Parathyroid adenoma (tissue), 2 donors: Measurements from ENCODE around the gene IL17B.

Source experiments
- H2AFZ ChIP-seq: fragments of 300-600 bp; sonication (generic); one replicate; pipeline ENCODE4 v1.7.0; 2017; ENCODE audit warnings: antibody characterized with exemption, mild to moderate bottlenecking
- H3K27ac ChIP-seq: fragments of 300-600 bp; sonication (generic); one replicate; pipeline ENCODE4 v1.7.0; 2017
- H3K27me3 ChIP-seq: fragments of 300-600 bp; sonication (generic); one replicate; pipeline ENCODE4 v1.7.0; 2017; ENCODE audit warnings: low read length; ENCODE audit not compliant: control insufficient read depth, insufficient read depth
- H3K36me3 ChIP-seq: fragments of 300-600 bp; sonication (generic); one replicate; pipeline ENCODE4 v1.7.0; 2017; ENCODE audit warnings: low read length; ENCODE audit not compliant: control insufficient read depth, insufficient read depth
- H3K4me1 ChIP-seq: fragments of 300-600 bp; sonication (generic); one replicate; pipeline ENCODE4 v1.7.0; 2017; ENCODE audit warnings: control low read depth
- H3K4me2 ChIP-seq: fragments of 300-600 bp; sonication (generic); one replicate; pipeline ENCODE4 v1.7.0; 2017; ENCODE audit warnings: low read length
- H3K4me3 ChIP-seq: fragments of 300-600 bp; sonication (generic); one replicate; pipeline ENCODE4 v1.7.0; 2017; ENCODE audit warnings: low read depth, low read length
- H3K79me2 ChIP-seq: fragments of 300-600 bp; sonication (generic); one replicate; pipeline ENCODE4 v1.7.0; 2017; ENCODE audit warnings: control low read depth
- H3K9ac ChIP-seq: fragments of 300-600 bp; sonication (generic); one replicate; pipeline ENCODE4 v1.7.0; 2017; ENCODE audit warnings: mild to moderate bottlenecking
- H3K9me3 ChIP-seq: fragments of 300-600 bp; sonication (generic); one replicate; pipeline ENCODE4 v1.7.0; 2017; ENCODE audit warnings: low read length; ENCODE audit not compliant: control insufficient read depth
- TF ChIP-seq, protein P1 (sequence below): fragments of 300-600 bp; sonication (generic); IDR thresholded peaks from one replicate; pipeline ENCODE4 v1.7.0; 2017; ENCODE audit warnings: antibody characterized with exemption, mild to moderate bottlenecking
- donor health status: primary hyperparathyroidism.

IL17B gene

DNA sequence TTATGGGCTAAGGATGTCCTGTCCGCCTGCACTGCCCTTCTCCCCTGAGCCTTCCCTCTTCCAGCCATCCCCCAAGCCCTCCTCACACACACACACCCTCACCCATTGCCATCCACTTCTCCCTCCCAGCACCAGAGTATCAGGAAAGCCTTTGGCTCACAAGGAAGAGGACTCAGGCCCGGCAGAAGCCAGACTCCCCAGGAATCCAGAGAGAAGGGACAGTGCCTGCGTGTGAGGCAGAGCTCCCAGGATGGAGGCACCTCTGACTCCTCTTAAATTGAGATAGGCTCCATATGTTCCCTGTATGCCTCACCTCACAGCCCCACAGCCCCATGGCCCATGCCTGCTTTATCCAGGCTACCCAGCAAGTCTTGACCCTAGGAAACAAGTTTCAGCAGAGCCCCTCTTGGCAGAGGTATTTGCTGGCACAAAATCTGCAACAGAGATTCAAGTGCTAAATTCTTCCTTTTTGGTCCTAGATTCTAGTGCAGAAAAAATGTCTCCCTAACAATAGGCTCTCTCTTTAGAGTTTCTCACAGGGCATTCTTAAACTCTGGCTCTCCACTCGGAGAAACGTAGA lies 761 bp downstream of the IL17B start:
- no peaks in the 10 kb centered on the region for H3K27me3 ChIP-seq
- no peaks in the 10 kb centered on the region for H3K36me3 ChIP-seq
- no peak overlapping the region for H3K27ac ChIP-seq
- no peak overlapping the region for H3K9ac ChIP-seq
- H3K4me1 ChIP-seq: no peaks in the 10 kb centered on the region
- H2AFZ ChIP-seq: no peak overlapping the region
- H3K79me2 ChIP-seq: no peaks in the 10 kb centered on the region
- no peak overlapping the region for H3K4me3 ChIP-seq
- H3K4me2 ChIP-seq: no peak overlapping the region
- no peaks in the 10 kb centered on the region for H3K9me3 ChIP-seq
- TF ChIP-seq, protein P1, sequence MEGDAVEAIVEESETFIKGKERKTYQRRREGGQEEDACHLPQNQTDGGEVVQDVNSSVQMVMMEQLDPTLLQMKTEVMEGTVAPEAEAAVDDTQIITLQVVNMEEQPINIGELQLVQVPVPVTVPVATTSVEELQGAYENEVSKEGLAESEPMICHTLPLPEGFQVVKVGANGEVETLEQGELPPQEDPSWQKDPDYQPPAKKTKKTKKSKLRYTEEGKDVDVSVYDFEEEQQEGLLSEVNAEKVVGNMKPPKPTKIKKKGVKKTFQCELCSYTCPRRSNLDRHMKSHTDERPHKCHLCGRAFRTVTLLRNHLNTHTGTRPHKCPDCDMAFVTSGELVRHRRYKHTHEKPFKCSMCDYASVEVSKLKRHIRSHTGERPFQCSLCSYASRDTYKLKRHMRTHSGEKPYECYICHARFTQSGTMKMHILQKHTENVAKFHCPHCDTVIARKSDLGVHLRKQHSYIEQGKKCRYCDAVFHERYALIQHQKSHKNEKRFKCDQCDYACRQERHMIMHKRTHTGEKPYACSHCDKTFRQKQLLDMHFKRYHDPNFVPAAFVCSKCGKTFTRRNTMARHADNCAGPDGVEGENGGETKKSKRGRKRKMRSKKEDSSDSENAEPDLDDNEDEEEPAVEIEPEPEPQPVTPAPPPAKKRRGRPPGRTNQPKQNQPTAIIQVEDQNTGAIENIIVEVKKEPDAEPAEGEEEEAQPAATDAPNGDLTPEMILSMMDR: no peak

DNA sequence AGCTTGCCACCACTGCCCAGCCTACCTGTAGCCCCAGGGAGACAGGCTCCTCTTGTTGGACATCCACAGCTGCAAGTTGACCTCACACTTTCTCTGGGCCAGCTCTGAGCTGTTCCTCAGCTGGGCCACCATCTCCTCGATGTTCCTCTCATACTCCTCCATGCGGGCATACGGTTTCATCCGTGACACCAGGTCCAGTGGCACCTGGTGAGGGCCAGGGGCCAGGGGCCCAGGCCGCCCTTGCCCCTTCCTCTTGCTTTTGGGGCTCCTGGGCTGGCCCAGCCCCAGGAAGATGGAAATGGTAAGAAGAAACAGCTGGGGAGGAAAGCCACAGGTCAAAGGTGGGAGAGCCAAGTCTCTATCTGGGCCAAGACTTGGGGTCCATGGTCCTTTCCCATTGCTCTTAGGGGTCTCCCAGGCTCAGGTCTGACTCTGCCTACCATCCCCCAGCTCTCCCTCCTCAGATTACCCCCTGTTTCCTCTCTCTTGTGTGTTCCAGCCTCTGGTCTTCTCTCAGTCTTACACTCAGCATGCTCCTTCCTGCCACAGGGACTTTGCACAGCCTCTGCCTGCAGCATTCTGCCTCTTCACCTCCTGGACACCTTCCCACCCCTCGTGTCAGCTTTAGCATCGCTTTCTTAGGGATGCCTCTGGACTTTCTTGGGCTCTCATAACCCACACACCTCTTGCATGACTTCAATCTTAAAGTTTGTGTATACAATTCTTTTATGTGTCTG lies 2.2 kb downstream of the IL17B start:
- no peak overlapping the region for H3K9ac ChIP-seq
- no peak overlapping the region for H3K4me3 ChIP-seq

DNA sequence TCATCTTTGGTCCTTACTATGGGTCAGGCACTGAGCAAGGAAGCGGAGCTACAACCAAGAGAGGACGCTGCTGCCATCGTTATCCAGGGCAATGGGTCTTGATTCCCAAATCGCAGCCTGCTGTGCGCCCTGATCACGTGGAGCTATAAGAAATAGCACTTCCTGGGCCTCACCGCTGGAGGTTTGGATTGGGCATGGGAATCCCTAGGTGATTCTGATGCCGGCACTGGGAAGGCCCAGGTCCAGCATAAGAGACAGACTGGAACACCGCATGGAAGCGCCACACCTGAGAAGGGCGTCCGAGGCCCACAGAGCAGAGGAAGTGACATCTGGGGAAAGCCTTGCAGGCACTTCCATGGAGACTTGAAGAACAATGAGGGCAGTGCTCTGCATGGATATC lies 3.0 kb downstream of the IL17B start:
- no peak overlapping the region for H3K4me2 ChIP-seq
- TF ChIP-seq, protein P1: no peak
- no peaks in the 10 kb centered on the region for H3K9me3 ChIP-seq
- no peak overlapping the region for H3K9ac ChIP-seq
- H2AFZ ChIP-seq: no peak overlapping the region
- no peaks in the 10 kb centered on the region for H3K27me3 ChIP-seq
- no peak overlapping the region for H3K4me3 ChIP-seq
- peaks cover 5% of the 10 kb centered on the region for H3K4me1 ChIP-seq
- H3K79me2 ChIP-seq: no peaks in the 10 kb centered on the region
- H3K36me3 ChIP-seq: no peaks in the 10 kb centered on the region
- H3K27ac ChIP-seq: no peak overlapping the region

More for the DNA sequence above, 2.2 kb downstream of the IL17B start:
- Histone ChIP-seq H3K36me3 (no peaks in the 10 kb centered on the region), H3K9me3 (no peaks in the 10 kb centered on the region), H3K27ac (no peak overlapping the region), H3K27me3 (no peaks in the 10 kb centered on the region), H3K4me1 (no peaks in the 10 kb centered on the region), H2AFZ (no peak overlapping the region), H3K79me2 (no peaks in the 10 kb centered on the region), H3K4me2 (no peak overlapping the region)
- TF ChIP-seq, protein P1: no peak

DNA sequence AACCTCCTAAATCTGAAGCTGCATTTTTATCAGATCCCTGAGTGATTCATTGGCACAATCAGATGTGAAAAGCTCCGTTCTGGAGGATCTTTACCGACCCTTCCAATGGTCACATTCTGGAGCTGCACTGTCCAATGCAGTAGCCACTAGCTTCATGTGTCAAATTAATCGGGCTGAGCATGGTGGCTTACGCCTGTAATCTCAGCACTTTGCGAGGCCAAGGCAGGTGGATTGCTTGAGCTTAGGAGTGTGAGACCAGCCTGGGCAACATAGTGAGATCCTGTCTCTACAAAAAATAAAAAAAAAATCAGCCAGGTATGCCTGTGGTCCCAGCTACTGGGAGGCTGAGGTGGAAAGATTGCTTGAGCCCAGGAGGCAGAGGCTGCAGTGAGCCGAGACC lies 3.7 kb downstream of the IL17B start:
- Histone ChIP-seq H3K27me3 (no peaks in the 10 kb centered on the region), H3K4me2 (no peak overlapping the region), H3K79me2 (no peaks in the 10 kb centered on the region), H3K4me3 (no peak overlapping the region), H3K27ac (no peak overlapping the region), H3K4me1 (peaks cover 11% of the 10 kb centered on the region), H3K9ac (no peak overlapping the region), H3K36me3 (no peaks in the 10 kb centered on the region), H2AFZ (no peak overlapping the region), H3K9me3 (no peaks in the 10 kb centered on the region)
- TF ChIP-seq, protein P1: no peak

DNA sequence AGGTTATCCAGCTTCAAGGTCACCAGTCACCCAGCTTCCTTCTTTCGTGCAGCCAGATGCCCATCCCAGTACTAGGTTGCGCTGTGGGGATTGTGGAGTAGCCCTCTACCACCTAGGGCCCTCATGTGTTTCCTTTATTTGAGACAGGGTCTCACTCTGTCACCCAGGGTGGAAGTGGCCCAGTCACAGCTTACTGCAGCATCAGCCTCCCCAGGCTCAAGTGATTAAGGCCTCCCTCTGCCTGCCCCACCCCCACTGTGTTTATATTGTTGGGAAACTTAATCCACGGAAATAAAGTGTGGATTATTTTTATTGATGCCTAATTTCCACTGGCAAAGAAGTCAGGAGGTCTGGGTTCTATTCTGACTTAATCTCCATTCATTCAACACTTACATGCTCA lies 4.3 kb downstream of the IL17B start:
- no peak overlapping the region for H2AFZ ChIP-seq
- TF ChIP-seq, protein P1: no peak
- no peak overlapping the region for H3K27ac ChIP-seq

More for the DNA sequence above, 4.3 kb downstream of the IL17B start:
- Histone ChIP-seq H3K9me3 (no peaks in the 10 kb centered on the region), H3K27me3 (no peaks in the 10 kb centered on the region), H3K4me2 (no peak overlapping the region), H3K79me2 (no peaks in the 10 kb centered on the region), H3K4me1 (peaks cover 13% of the 10 kb centered on the region), H3K9ac (no peak overlapping the region), H3K36me3 (no peaks in the 10 kb centered on the region), H3K4me3 (no peak overlapping the region)
